Activated CD4-positive, CD25-positive, alpha-beta regulatory T cell (primary cell): ENCODE results near the gene GANC.
"Not testable (repeated sequence)": the region's sequence is repeated elsewhere in the genome, so short reads cannot be mapped to it uniquely, and the experiment has no call there.

Experiments used
- DNase-seq, 4 experiments: peaks; one replicate each; lab custom pipeline; 2025; lab: John Stamatoyannopoulos, UW

The GANC gene

GRCh38 chr15:42284551-42284950 is 11.6 kb downstream of the GANC start:
- DNase-seq = no peak

GRCh38 chr15:42285034-42285433 is 12.0 kb downstream of the GANC start:
- DNase-seq = no peak

GRCh38 chr15:42286445-42287029 is 13.5 kb downstream of the GANC start:
- DNase-seq = no peak

GRCh38 chr15:42287931-42288330 is 14.9 kb downstream of the GANC start:
- DNase-seq = no peak

- no peak for DNase-seq
These were observed 16.2 kb downstream of the GANC start for GRCh38 chr15:42289166-42289565.

GRCh38 chr15:42301004-42301403 is 28.0 kb downstream of the GANC start:
- not testable (repeated sequence) for DNase-seq

GRCh38 chr15:42306681-42307080 is 33.7 kb downstream of the GANC start:
- DNase-seq = no peak

GRCh38 chr15:42313463-42313862 is 40.5 kb downstream of the GANC start:
- DNase-seq = no peak

GRCh38 chr15:42314818-42315217 is 41.8 kb downstream of the GANC start:
- no peak for DNase-seq

- DNase-seq = no peak
These were observed 42.5 kb downstream of the GANC start for GRCh38 chr15:42315521-42315920.

- not testable (repeated sequence) for DNase-seq
These were observed 43.3 kb downstream of the GANC start for GRCh38 chr15:42316282-42316805.

GRCh38 chr15:42319206-42319605 is 46.2 kb downstream of the GANC start:
- DNase-seq = no peak

GRCh38 chr15:42324308-42324707 is 51.3 kb downstream of the GANC start:
- DNase-seq = no peak

GRCh38 chr15:42329161-42329560 is 56.2 kb downstream of the GANC start:
- no peak for DNase-seq

- no peak for DNase-seq
These were observed 57.0 kb downstream of the GANC start for GRCh38 chr15:42329992-42330391.

GRCh38 chr15:42331235-42331634 is 58.2 kb downstream of the GANC start:
- no peak for DNase-seq

GRCh38 chr15:42332331-42332730 is 59.3 kb downstream of the GANC start:
- DNase-seq = no peak

GRCh38 chr15:42335074-42335473 is 62.1 kb downstream of the GANC start:
- DNase-seq = no peak

GRCh38 chr15:42336650-42337049 is 63.6 kb downstream of the GANC start:
- DNase-seq = not testable (repeated sequence)

GRCh38 chr15:42337104-42337503 is 64.1 kb downstream of the GANC start:
- not testable (repeated sequence) for DNase-seq

- DNase-seq = no peak
These were observed 65.5 kb downstream of the GANC start for GRCh38 chr15:42338500-42338899.

- DNase-seq = no peak
These were observed 70.7 kb downstream of the GANC start for GRCh38 chr15:42343596-42344232.

GRCh38 chr15:42344763-42345162 is 71.8 kb downstream of the GANC start:
- DNase-seq = no peak

- DNase-seq = no peak
These were observed 72.5 kb downstream of the GANC start for GRCh38 chr15:42345504-42345903.
